ENCODE results near the gene ALMS1.

Gene ALMS1

GRCh38 chr2:73487112-73487657 lies 101.5 kb downstream of the ALMS1 start:
- Histone ChIP-seq H3K79me2 (ENCODE audit: insufficient read depth, low read length) (no peaks in the 10 kb centered on the region), H3K36me3 (ENCODE audit: low read length) (peaks cover 9% of the 10 kb centered on the region; the same call in 1 of the 2 replicates)
- TF ChIP-seq EZH2phosphoT487 (conservative IDR thresholded peaks at IDR 0.05; ENCODE audit: low read length): no peak
- TF ChIP-seq CTCF (IDR thresholded peaks at IDR 0.05; ENCODE audit: insufficient read depth, low read length, poor library complexity, severe bottlenecking): no peak

GRCh38 chr2:73488079-73488478 lies 102.4 kb downstream of the ALMS1 start:
- no peaks in the 10 kb centered on the region for H3K27me3 ChIP-seq (ENCODE audit: low read length)

More at GRCh38 chr2:73487112-73487657, 101.5 kb downstream of the ALMS1 start:
- H3K9me2 ChIP-seq (replicated peaks; ENCODE audit: insufficient read depth, low read length): no peaks in the 10 kb centered on the region
- no peak overlapping the region for H3K4me2 ChIP-seq (ENCODE audit: low read depth, low read length, poor library complexity, severe bottlenecking)
- no peaks in the 10 kb centered on the region for H4K20me1 ChIP-seq (ENCODE audit: low read depth, low read length)
- no peak overlapping the region for H2AFZ ChIP-seq (ENCODE audit: low read depth, low read length, severe bottlenecking)
- H3F3A ChIP-seq (ENCODE audit: insufficient read depth): no peaks in the 10 kb centered on the region
- H3K4me3 ChIP-seq (ENCODE audit: insufficient read depth, low read length, poor library complexity, severe bottlenecking): no peak overlapping the region
- no peak overlapping the region for H3K27ac ChIP-seq (ENCODE audit: low read depth, low read length)
- no peaks in the 10 kb centered on the region for H3K27me3 ChIP-seq (ENCODE audit: low read length)
- no peak overlapping the region for H3K9ac ChIP-seq (ENCODE audit: low read length)
- H3K9me3 ChIP-seq (ENCODE audit: insufficient read depth, low read length): peaks cover 5% of the 10 kb centered on the region; the same call in 1 of the 2 replicates

GRCh38 chr2:73489053-73489452 lies 103.4 kb downstream of the ALMS1 start:
- H3K9me2 ChIP-seq (replicated peaks; ENCODE audit: insufficient read depth, low read length): no peaks in the 10 kb centered on the region
- H3F3A ChIP-seq (ENCODE audit: insufficient read depth): no peaks in the 10 kb centered on the region
- no peaks in the 10 kb centered on the region for H3K79me2 ChIP-seq (ENCODE audit: insufficient read depth, low read length)
- H3K27me3 ChIP-seq (ENCODE audit: low read length): no peaks in the 10 kb centered on the region
- H3K36me3 ChIP-seq (ENCODE audit: low read length): peaks cover 9% of the 10 kb centered on the region; the same call in 1 of the 2 replicates
- peaks cover 5% of the 10 kb centered on the region; the same call in 1 of the 2 replicates for H3K9me3 ChIP-seq (ENCODE audit: insufficient read depth, low read length)
- H2AFZ ChIP-seq (ENCODE audit: low read depth, low read length, severe bottlenecking): no peak overlapping the region
- TF ChIP-seq EZH2phosphoT487 (conservative IDR thresholded peaks at IDR 0.05; ENCODE audit: low read length) (no peak), CTCF (IDR thresholded peaks at IDR 0.05; ENCODE audit: insufficient read depth, low read length, poor library complexity, severe bottlenecking) (no peak)
- H3K4me2 ChIP-seq (ENCODE audit: low read depth, low read length, poor library complexity, severe bottlenecking): no peak overlapping the region
- H4K20me1 ChIP-seq (ENCODE audit: low read depth, low read length): no peaks in the 10 kb centered on the region
- H3K9ac ChIP-seq (ENCODE audit: low read length): no peak overlapping the region
- no peak overlapping the region for H3K27ac ChIP-seq (ENCODE audit: low read depth, low read length)
- H3K4me3 ChIP-seq (ENCODE audit: insufficient read depth, low read length, poor library complexity, severe bottlenecking): no peak overlapping the region

More at GRCh38 chr2:73488079-73488478, 102.4 kb downstream of the ALMS1 start:
- Histone ChIP-seq H2AFZ (ENCODE audit: low read depth, low read length, severe bottlenecking) (no peak overlapping the region), H3K4me2 (ENCODE audit: low read depth, low read length, poor library complexity, severe bottlenecking) (no peak overlapping the region), H3K9me3 (ENCODE audit: insufficient read depth, low read length) (peaks cover 5% of the 10 kb centered on the region; the same call in 1 of the 2 replicates), H4K20me1 (ENCODE audit: low read depth, low read length) (no peaks in the 10 kb centered on the region), H3K4me3 (ENCODE audit: insufficient read depth, low read length, poor library complexity, severe bottlenecking) (no peak overlapping the region), H3K36me3 (ENCODE audit: low read length) (peaks cover 9% of the 10 kb centered on the region; the same call in 1 of the 2 replicates), H3K9ac (ENCODE audit: low read length) (no peak overlapping the region), H3K79me2 (ENCODE audit: insufficient read depth, low read length) (no peaks in the 10 kb centered on the region), H3F3A (ENCODE audit: insufficient read depth) (no peaks in the 10 kb centered on the region), H3K27ac (ENCODE audit: low read depth, low read length) (no peak overlapping the region), H3K9me2 (replicated peaks; ENCODE audit: insufficient read depth, low read length) (no peaks in the 10 kb centered on the region)
- no peak for TF ChIP-seq EZH2phosphoT487 (conservative IDR thresholded peaks at IDR 0.05; ENCODE audit: low read length)
- no peak for TF ChIP-seq CTCF (IDR thresholded peaks at IDR 0.05; ENCODE audit: insufficient read depth, low read length, poor library complexity, severe bottlenecking)
